ELR (cell line): ENCODE data around the gene FUT3.
A peak's percentile ranks its signal among the peaks of the same experiment; 100 is the strongest.
"Not testable (repeated sequence)": the region's sequence is repeated elsewhere in the genome, so short reads cannot be mapped to it uniquely, and the experiment has no call there.

Source experiments
- DNase-seq: peaks from one replicate; pipeline ENCODE4 v3.0.0-alpha.2; 2015; ENCODE audit warnings: low read depth

Gene FUT3

GRCh38 chr19:5882421-5882968 lies 31.2 kb upstream of the FUT3 start:
- no peak for DNase-seq

GRCh38 chr19:5881543-5882299 lies 30.5 kb upstream of the FUT3 start:
- DNase-seq = no peak

- DNase-seq = no peak
These were observed 29.4 kb upstream of the FUT3 start for GRCh38 chr19:5880604-5881078.

GRCh38 chr19:5880196-5880595 lies 28.9 kb upstream of the FUT3 start:
- DNase-seq = no peak

GRCh38 chr19:5877882-5878281 lies 26.6 kb upstream of the FUT3 start:
- no peak for DNase-seq

GRCh38 chr19:5877427-5877826 lies 26.2 kb upstream of the FUT3 start:
- no peak for DNase-seq

- peak; percentile 70 for DNase-seq
These were observed 23.2 kb upstream of the FUT3 start for GRCh38 chr19:5874496-5874895.

GRCh38 chr19:5873617-5874199 lies 22.5 kb upstream of the FUT3 start:
- DNase-seq = no peak

GRCh38 chr19:5870986-5871394 lies 19.7 kb upstream of the FUT3 start:
- DNase-seq = no peak

GRCh38 chr19:5867201-5868136 lies 16.2 kb upstream of the FUT3 start:
- DNase-seq = no peak

- no peak for DNase-seq
These were observed 14.5 kb upstream of the FUT3 start for GRCh38 chr19:5865772-5866171.

- DNase-seq = no peak
These were observed 13.7 kb upstream of the FUT3 start for GRCh38 chr19:5864725-5865486.

- DNase-seq = no peak
These were observed 12.9 kb upstream of the FUT3 start for GRCh38 chr19:5864013-5864720.

GRCh38 chr19:5863030-5863665 lies 11.9 kb upstream of the FUT3 start:
- DNase-seq = no peak

GRCh38 chr19:5857203-5858081 lies 6.2 kb upstream of the FUT3 start:
- DNase-seq = no peak

GRCh38 chr19:5855151-5855550 lies 3.9 kb upstream of the FUT3 start:
- not testable (repeated sequence) for DNase-seq

- not testable (repeated sequence) for DNase-seq
These were observed 2.9 kb upstream of the FUT3 start for GRCh38 chr19:5854121-5854520.

GRCh38 chr19:5850743-5851293 lies 431 bp downstream of the FUT3 start:
- DNase-seq = peak; percentile 42

GRCh38 chr19:5850189-5850588 lies 1.1 kb downstream of the FUT3 start:
- no peak for DNase-seq
